AG04450 (cell line): ENCODE results near the gene BMPR1A. TPM values are rescaled to one million over a fixed set of nuclear protein-coding genes. Genes with fewer than 3 reads are reported as not detected.

Source experiments
- CTCF ChIA-PET: fragments of 300-600, 350-600 bp; formaldehyde crosslinking; extraction: SDS; loops from one replicate; lab custom pipeline; 2022; ENCODE audit warnings: antibody characterized with exemption, inconsistent platforms; lab: Charles Lee
- POLR2A ChIA-PET: fragments of 350-600 bp; formaldehyde crosslinking; extraction: SDS; loops from one replicate; lab custom pipeline; 2021; ENCODE audit warnings: antibody characterized with exemption, inconsistent platforms; lab: Yijun Ruan, JAX
- DNase-seq: peaks from one replicate; pipeline ENCODE4 v3.0.0-alpha.2; 2011; ENCODE audit warnings: low read depth, low spot score
- H3K27ac ChIP-seq: one replicate; pipeline ENCODE4 v1.5.1; 2012; ENCODE audit warnings: low read depth, low read length, control low read depth
- H3K27me3 ChIP-seq: one replicate; pipeline ENCODE4 v1.6.0; 2012; ENCODE audit warnings: low read length; ENCODE audit not compliant: control insufficient read depth, insufficient read depth
- H3K4me3 ChIP-seq: 2 replicates; pipeline ENCODE4 v1.5.1; 2011; ENCODE audit warnings: mild to moderate bottlenecking, low read depth, low read length, control low read depth
- H3K9me3 ChIP-seq: 2 replicates; pipeline ENCODE4 v1.5.1; 2012; ENCODE audit warnings: low read length; ENCODE audit not compliant: control insufficient read depth, insufficient read depth
- polyA plus RNA-seq: library from polyadenylated mRNA; depleted of rRNA; stranded (reverse); fragments of >200 nt; gene quantifications from 2 replicates; pipeline ENCODE4 v1.2.3, GENCODE V29; 2011
- TF ChIP-seq, protein P1 (sequence below): IDR thresholded peaks from 2 replicates; pipeline ENCODE4 v1.5.1; 2011; ENCODE audit warnings: low read depth, low read length, control low read depth, inconsistent platforms

Gene BMPR1A
- polyA plus RNA-seq, 1 experiment: 41.9 TPM

DNA sequence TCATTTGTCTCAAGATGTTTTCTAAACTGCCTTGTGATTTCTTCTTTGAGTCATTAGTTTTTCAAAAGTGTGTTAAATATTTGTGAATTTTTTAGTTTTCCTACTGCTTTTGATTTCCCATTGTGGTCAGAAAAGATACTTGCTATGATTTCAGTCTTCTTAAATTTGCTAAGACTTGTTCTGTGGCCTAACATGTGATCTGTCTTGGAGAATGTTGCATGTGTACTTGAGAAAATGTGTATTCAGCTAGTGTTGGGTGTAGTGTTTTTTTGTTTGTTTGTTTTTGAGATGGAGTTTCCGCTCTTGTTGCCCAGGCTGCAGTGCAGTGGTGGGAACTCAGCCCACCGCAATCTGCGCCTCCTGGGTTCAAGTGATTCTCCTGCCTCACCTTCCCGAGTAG, 28.6 kb downstream of the BMPR1A start:
- no peaks in the 10 kb centered on the region for H3K27me3 ChIP-seq
- no peak for DNase-seq
- H3K4me3 ChIP-seq: no peak overlapping the region
- TF ChIP-seq, protein P1, sequence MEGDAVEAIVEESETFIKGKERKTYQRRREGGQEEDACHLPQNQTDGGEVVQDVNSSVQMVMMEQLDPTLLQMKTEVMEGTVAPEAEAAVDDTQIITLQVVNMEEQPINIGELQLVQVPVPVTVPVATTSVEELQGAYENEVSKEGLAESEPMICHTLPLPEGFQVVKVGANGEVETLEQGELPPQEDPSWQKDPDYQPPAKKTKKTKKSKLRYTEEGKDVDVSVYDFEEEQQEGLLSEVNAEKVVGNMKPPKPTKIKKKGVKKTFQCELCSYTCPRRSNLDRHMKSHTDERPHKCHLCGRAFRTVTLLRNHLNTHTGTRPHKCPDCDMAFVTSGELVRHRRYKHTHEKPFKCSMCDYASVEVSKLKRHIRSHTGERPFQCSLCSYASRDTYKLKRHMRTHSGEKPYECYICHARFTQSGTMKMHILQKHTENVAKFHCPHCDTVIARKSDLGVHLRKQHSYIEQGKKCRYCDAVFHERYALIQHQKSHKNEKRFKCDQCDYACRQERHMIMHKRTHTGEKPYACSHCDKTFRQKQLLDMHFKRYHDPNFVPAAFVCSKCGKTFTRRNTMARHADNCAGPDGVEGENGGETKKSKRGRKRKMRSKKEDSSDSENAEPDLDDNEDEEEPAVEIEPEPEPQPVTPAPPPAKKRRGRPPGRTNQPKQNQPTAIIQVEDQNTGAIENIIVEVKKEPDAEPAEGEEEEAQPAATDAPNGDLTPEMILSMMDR: no peak
- no peaks in the 10 kb centered on the region for H3K9me3 ChIP-seq
- ChIA-PET POLR2A (no interaction called here), CTCF (no interaction called here)
- no peak overlapping the region for H3K27ac ChIP-seq

DNA sequence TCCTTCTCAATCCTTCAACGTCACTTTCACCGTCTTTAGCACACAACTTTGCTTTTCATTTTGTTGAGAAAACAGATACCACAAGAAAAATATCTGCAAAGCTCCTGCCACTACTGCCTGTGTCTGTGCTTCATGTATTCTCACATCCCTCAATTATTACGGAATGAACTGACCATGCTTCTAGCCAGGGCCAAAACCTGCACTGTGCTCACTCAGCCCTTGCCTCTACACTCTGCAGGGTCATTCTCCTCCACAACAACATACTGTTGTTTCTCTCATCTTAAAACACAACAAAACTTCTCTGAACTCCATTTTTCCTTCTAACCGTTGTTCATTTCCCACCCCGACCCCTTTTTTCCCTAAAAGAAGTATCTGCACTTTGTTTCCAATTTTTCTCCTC, 29.5 kb downstream of the BMPR1A start:
- no peak for DNase-seq
- Histone ChIP-seq H3K27me3 (no peaks in the 10 kb centered on the region), H3K4me3 (no peak overlapping the region), H3K9me3 (no peaks in the 10 kb centered on the region), H3K27ac (no peak overlapping the region)
- TF ChIP-seq, protein P1: no peak
- ChIA-PET CTCF (interaction anchor here (0.6 kb wide), 1 partner anchor 12 kb away, joined by 4 read pairs; no protein-coding TSS in a partner anchor), POLR2A (no interaction called here)

DNA sequence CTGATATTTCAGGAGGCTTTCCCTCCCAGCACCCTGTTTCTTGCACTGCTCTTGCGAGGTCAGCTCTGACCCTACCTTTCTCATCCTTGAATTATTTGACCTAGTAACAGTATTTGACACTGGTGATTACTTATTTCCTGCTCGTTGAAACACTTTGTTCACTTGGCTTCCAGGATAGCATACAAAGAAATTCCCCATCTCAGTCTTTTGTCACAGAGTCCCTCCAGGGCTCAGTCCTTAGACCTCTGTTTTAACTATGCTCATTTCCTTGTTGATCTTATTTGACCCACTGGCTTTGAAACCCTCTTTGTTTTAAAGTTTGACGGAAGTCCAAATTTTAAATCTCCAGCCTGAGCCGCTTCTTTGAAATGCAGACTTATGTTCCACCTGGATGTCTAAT, 29.9 kb downstream of the BMPR1A start:
- DNase-seq: no peak
- TF ChIP-seq, protein P1: no peak
- ChIA-PET CTCF (interaction anchor here (0.5 to 0.6 kb wide), 2 partner anchors 12 to 55 kb away, joined by 3 to 4 read pairs; no protein-coding TSS in a partner anchor), POLR2A (no interaction called here)
- Histone ChIP-seq H3K9me3 (no peaks in the 10 kb centered on the region), H3K4me3 (no peak overlapping the region), H3K27me3 (no peaks in the 10 kb centered on the region), H3K27ac (no peak overlapping the region)

DNA sequence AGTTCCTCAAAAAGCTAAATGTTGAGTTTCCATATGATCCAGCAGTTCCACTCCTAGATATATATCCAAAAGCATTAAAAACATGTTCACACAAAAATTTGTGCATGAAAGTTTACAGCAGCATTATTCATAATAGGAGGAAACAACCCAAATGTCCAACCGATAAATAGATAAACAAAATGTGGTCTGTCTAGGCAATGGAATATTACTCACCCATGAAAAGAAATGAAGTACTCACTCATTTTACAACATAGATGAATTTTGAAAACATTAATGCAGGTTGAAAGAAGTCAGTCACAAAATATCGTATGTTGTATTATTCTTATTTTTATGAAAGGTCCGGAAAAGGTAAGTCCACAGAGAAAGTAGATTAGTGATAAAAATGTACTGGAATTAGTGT, 34.0 kb downstream of the BMPR1A start:
- ChIA-PET CTCF (no interaction called here), POLR2A (interaction anchor here (0.7 kb wide), 1 partner anchor 24 kb away, joined by 3 read pairs; no protein-coding TSS in a partner anchor)
- TF ChIP-seq, protein P1: no peak
- Histone ChIP-seq H3K27me3 (no peaks in the 10 kb centered on the region), H3K4me3 (no peak overlapping the region), H3K9me3 (no peaks in the 10 kb centered on the region), H3K27ac (no peak overlapping the region)
- DNase-seq: no peak

DNA sequence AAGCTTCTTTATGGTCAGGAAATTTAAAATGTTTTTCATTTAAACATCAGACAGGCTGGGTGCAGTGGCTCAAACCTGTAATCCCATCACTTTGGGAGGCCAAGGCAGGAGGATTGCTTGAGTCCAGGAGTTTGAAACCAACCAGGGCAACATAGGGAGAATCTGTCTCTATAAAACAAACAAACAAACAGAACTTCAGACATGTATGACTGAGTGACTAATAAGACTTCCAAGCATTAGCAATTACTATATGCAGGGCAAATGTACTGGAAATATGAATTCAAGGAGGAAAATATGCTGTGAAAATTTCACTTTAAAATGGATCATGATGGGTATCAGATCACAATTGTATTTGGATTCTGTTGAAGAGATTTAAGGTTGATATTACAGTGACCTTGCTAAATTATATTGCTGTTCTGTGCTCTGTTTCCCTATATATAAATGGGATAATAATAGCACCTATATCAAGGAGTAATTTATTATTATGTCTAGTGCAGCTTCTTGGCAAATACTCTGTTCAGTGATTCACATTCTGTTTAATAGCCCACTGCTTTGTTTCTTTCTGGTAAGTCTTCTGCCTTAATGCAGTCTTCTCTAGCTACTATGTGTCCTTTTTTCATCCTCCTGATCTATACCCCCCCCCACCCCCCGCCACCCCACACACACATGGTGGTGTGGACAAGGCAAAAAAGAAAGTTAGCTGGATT, 36.2 kb downstream of the BMPR1A start:
- DNase-seq: no peak
- no peak overlapping the region for H3K4me3 ChIP-seq
- TF ChIP-seq, protein P1: no peak
- H3K27ac ChIP-seq: no peak overlapping the region
- no peaks in the 10 kb centered on the region for H3K27me3 ChIP-seq
- POLR2A ChIA-PET: interaction anchor here (1.1 kb wide), 1 partner anchor 13 kb away, joined by 3 read pairs; no protein-coding TSS in a partner anchor
- H3K9me3 ChIP-seq: no peaks in the 10 kb centered on the region
- CTCF ChIA-PET: interaction anchor here (0.5 to 0.7 kb wide), 3 partner anchors 32 to 146 kb away, joined by 3 to 6 read pairs (median 6); no protein-coding TSS in a partner anchor
